Fibroblast of the conjunctiva (primary cell): Measurements from ENCODE around the gene CHST9.
"Not testable (repeated sequence)": the region's sequence is repeated elsewhere in the genome, so short reads cannot be mapped to it uniquely, and the experiment has no call there.

ENCODE experiments used
- DNase-seq: peaks from one replicate; pipeline ENCODE4 v3.0.0-alpha.2; 2010; ENCODE audit warnings: low read depth

The CHST9 gene

DNA sequence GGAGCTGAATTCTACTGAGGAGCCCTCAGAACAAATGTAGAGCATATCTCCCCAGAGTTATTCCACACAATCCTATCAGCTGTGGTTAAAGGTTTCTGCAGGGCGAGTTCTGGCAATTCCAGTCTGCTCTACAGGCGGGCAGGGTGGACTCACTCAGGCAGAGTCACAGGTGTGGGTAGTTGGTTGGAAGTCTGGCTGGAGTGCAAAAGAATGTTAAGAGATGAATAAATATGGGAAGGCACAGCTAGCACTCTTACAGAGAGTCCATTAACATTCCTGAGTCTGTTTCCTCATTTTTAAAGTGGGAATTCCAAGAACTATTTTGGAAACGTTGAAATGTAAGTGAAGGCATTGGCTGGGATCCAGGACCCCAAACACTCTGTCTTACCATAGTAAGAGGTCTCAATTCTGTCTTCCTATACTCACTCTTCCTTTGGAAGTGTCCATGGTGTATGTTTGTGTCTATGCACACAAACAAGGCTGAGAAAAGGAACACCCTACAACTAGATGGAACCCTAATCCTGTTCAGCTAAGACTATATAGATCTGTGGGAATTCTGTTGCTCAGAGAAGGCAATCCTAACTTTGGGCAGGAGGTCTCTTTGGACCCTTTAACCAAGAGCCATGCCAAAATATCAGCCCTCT is 256.3 kb downstream of the CHST9 start:
- no peak for DNase-seq

DNA sequence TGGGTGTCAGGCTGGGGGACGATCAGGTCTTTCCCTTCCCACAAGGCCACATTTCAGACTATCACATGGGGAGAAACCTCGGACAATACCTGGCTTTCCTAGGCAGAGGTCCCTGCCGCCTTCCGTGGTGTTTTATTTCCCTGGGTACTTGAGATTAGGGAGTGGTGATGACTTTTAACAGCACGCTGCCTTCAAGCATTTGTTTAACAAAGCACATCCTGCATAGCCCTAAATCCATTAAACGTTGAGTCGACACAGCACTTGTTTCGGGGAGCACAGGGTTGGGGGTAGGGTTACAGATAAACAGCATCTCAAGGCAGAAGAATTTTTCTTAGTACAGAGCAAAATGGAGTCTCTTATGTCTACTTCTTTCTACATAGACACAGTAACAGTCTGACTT is 257.3 kb downstream of the CHST9 start:
- DNase-seq, result not testable (repeated sequence)

DNA sequence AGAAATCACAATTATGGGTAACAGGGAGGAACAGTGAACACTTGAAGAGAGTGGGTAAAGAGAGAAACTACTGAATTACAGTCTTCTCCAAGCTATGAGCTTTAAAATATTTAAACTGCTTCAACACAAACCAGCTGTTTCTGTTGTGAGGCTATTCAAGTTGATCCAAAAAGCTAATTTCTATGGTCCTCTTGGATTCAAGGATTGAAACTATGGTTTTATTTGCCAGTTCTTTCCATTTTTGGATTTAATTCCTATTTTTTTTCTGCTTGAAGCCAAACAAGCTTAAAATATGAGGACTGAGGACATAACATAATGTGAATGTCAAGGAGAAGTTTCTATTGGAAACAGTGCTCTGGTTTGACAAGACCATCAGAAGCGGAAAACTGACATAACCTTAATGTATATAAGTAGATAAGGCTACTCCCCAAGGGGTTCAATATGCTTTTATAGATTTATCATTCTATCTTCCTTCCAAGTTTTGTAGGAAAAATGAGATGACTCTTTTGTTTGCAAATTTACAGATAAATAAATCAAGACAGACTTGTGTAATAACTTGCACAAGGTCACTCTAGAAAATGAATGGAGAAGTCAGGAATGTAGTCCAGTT is 258.9 kb downstream of the CHST9 start:
- DNase-seq, result no peak

DNA sequence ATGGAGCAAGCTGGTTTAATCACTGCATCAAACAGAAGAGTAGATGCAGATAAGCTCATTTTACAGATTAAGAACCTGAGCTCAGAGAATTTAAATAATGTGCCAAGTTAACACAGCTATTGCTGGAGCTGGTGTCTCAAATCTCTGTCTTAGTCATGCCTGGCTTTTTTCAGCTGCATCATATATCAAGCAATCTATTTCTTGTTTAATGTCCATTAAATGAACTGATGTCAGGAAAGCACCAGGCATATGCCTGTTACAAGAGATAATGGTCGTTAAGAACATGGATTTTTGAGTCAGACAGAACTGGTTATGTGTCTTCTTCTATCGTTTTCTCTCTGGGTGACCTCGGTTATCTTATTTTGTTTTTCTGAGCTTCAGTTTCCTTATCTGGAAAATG is 259.8 kb downstream of the CHST9 start:
- no peak for DNase-seq

DNA sequence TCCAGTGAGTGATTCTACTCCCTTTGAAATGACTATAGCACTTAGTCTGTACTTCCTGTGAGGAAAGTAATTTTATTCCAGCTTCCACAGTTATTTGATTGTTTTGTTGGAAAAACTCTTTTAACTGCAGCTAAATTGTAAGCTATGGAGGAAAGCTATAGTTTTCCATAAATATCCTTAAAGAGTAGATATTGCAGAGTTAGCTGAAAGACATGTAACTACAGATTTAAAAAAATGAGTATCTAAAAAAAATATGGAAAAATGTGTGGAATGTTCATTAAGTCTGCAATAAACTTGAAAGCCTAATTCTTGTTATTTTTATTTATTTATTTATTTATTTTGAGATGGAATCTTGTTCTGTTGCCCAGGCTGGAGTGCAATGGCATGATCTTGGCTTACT is 262.8 kb downstream of the CHST9 start:
- no peak for DNase-seq

DNA sequence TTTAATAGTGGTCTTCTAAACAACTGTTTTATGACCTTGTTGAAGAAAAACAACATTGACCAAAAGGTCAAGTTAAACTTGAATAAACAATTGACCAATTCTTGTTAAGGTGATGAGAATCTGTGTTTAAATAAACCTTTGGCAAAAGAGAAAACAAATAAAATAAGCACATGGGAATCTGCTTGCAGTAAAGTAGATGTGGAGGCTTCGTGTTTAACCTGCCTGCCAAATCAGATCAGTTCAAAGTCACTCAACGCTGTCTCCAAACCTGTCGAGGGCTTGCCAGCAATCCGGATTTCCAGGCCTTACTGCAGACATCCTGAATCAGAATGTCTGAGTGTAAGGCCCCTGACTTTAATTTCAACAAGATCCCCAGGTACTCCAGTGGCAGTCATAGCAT is 264.5 kb downstream of the CHST9 start:
- no peak for DNase-seq

DNA sequence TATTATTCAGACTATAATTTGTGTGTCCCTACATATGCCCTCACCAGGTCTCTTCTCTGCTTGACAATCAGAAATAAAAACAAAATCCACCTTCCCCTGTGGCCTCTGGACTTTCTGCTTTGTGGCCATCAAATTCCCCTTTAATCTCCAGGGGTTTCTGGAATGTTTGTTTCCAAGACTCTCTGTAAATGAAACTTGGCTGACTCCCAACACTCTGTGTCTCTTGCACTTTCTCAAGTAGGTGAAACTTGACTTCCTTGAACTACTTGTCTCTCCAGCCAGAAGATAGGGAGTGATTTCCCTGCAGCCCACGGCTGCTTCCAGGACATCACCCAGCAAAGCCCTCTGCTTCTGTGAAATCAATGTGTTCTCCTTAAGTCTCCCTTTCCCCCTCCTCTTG is 265.5 kb downstream of the CHST9 start:
- no peak for DNase-seq

DNA sequence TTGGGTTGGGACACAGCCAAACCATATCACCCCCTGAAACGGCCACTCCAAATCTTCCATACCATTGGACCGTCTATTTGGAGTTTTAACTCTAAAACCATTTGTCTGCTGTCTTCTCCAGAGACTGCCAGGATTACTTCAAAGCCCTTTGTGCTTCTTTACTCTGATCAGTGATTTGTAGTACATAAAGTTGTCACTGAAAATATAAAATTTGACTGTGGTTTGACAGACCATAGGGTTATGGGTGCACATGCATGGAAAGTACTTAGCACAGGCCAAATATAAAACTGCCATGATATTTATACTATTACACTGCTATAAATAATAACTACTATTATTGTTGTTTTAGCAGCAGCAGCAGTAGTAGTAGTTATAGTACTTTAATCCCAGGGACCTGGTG is 265.9 kb downstream of the CHST9 start:
- DNase-seq, result no peak

DNA sequence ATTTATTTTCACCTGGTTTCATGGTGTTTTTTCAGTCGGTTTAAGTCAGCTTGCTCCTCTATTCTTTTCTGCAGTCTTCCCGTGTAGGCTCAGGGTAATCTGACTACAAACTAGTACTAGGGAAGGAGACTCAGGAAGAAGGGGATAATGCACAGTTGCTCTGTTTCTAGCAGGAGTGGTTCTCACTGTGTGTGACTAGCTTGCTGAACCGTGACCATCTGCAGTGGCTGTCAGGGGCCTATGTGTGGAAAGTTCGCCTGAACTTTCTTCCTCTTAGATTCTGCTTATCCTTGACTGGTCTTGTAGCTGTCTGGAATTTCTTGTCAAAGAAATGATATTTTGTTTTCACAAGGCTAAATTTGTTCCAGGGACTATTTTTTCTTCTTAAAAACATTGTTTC is 273.3 kb downstream of the CHST9 start:
- DNase-seq, result no peak

DNA sequence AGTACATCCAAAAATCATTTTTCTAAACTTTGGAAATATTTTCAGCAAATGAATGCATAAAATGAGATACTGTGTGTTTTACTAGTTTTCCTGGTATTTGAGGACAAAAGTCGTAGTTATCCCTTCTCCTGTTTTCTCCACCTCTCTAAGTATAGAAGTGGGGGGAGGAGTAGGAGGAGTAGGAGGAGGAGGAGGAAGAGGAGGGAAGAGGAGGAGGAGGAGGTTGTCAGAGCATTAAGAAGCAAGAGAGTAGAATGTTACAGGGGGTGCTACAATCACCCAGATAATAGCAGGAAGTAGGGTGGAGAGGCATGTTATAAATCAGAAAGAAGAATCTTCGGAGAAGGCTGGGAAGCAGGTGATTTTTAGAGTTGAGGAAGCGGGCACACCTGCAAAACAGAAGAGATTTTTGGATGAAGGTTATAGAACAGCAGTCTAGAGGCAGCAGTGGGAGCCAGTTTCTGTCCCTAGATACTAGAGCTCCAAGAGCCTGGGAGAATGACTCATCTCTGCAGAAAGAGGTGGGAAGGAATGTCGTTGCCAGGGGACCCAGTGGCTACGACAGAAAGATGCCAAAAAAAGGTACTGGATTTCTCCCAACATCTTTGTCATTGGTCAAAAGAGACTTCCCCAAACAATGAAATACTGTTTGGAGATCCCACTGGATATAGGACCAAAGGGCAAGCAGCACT is 275.4 kb downstream of the CHST9 start:
- DNase-seq, result no peak

DNA sequence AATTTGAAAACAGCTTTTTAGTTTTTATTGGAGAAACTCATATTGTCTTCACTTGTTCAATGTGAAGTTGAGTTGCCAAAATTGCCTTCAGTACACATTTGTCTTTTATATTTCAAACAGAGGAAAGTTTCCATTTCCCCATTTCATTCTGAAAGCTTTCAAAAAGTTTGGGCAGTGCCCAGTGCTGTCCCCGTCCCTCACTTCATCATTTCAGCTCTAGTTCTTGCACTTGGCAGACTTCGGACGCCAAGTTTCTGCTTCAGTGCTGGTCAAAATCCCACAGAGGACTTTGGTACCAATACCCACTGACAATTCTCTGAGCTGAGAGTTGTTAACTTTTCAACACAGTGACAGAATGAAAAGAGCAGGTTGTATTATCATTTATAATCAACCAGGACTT is 276.2 kb downstream of the CHST9 start:
- no peak for DNase-seq

DNA sequence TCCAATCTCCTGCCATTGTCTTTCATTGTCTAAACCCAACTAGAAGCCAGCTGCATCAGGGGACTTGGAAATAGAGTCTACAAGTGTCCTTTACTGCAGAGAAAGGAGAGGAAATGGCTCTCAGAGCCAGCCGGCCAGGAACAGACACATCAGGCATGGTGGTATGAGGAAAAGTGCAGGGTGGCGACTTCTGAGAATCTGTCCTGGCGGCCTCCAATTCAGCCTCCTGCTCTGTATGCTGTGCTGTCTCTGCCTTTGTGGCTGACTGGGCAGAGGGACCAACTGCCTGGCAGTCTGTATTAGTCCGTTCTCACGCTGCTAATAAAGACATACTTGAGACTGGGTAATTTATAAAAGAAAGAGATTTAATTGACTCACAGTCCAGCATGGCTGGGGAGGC is 282.8 kb downstream of the CHST9 start:
- DNase-seq, result no peak

DNA sequence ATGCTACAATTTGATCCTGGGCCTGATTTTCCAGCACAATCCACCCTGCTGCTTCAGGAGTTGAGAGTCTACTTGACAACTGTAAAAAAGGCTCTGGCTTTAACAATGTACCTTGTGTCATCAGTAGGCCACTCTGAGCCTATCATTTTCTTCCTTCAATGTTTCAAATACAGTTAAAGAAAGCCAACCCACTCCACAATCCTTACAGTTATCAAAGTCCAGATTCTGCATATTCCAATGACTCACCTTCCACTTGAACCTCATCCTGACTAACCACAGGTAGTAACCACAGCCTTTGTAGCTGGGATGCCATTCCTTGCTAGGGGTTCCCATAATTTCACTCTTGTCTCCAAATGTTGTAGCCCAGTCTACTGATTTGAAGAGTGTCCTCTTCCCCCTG is 284.1 kb downstream of the CHST9 start:
- DNase-seq, result no peak

DNA sequence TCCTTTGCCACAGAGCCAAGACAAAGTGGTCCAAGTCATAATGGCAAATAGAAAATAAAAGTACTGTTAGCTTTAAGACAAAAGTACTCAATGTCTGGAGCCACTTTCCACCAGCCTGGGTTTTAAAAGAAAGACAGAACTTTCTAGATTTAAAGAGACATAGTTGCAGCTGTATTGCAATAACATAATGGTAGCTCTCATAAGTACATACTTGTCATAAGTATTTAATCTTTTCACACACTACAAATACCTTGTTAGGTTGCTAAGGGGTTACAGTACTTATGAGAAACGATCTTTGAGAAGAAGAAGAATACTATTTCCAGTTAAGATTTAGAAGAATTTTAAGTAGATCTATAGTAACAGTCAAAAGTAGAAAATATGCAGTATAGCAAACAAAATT is 290.7 kb downstream of the CHST9 start:
- no peak for DNase-seq

DNA sequence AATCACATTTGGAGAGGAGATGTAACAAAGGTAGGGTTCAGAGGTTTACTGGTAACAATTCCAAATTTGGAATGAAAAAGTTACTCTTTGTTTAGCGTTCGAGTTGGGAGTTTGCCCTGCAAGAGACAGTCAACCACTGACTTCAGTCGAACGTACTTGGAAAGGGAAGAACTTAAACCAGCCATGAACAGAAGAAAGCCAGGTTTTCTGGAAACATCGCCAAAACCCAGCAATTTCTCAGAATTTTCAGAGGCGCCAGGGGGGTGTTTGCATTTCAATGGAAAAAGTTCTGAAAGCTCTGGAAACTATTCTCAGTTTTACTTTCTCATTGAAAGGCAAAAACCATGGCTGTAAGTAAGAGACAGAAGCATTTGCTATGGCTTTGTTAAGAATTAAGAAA is 291.1 kb downstream of the CHST9 start:
- no peak for DNase-seq

DNA sequence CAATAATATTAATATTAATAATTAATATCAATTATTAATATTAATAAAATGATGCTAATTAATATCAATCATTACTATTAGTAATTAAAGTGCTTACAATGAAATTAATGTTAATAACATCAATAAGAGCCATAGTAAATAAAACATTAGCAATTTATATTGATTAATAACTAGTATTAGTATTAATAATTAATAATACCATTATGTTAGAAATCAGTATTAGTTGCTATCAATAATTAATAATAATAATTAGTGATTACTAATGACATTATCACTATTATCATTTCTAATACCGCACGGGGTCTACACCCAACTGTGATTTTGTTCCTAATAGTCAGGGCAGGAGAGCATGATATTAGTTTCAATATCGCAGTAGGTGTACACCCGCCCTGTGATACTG is 296.8 kb downstream of the CHST9 start:
- DNase-seq, result no peak

DNA sequence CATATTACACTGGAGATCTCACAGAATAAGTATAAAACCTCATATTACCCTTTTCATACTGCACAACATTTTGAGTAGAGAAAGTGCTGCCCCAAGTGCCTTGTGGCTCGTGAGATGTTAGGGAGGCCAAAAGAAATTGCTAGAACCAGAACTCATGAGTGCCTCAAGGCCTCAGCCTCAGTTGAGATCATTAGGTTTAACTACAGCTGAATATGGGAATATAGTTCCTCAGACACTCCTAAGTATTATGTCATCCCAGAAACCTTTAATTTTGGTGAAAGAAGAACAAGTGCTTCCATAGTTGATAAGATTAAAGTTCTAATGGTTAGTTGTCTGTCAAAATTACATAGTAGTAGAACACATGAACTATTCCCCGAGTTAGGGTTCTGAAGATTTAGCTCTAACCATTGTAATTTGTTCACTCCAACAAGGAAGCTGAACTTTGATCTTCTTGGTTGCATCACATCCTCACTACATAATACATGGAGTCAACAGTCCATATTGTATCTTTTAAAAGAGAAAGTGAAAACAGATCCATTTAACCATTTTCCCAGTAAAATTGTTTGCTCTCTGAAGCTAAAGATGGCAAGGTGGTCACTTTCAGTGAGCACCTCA is 310.0 kb downstream of the CHST9 start:
- no peak for DNase-seq

DNA sequence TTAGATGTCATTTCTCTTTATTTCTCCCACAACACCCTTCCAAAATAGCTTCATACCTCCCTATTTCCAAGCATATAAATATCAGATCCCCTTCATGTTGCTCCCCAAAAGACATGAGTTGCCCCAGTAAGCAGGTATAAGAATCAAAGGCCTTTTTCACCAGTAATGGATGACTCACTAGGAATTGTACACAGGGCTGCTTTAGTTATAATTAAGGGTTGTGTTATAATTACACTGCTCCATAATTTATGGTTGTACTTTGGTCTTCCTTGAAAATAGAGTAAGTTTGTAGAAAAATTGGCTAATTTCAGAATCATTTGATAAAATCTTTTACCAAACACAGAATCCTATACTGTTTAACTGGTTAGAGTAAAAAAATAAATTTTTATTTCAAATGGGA is 310.8 kb downstream of the CHST9 start:
- DNase-seq, result no peak

DNA sequence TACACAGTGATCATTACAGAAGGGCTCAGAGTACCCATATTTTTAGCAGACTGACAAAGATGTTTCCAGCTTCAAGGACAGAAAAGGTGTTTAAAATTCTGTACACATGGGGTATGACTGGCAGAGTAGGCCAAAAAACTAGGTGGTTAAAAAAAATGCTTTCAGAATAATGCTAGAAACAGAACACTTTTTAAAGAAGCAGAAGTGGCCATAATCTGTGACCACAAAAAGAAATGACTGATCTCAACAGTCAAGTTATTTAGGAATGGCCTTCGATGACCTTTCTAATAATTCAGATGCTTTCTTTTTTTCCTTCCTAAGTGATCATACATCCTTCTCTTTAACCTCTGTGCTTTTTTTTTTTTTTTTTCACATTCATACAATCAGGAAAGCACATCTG is 315.5 kb downstream of the CHST9 start:
- DNase-seq, result no peak

DNA sequence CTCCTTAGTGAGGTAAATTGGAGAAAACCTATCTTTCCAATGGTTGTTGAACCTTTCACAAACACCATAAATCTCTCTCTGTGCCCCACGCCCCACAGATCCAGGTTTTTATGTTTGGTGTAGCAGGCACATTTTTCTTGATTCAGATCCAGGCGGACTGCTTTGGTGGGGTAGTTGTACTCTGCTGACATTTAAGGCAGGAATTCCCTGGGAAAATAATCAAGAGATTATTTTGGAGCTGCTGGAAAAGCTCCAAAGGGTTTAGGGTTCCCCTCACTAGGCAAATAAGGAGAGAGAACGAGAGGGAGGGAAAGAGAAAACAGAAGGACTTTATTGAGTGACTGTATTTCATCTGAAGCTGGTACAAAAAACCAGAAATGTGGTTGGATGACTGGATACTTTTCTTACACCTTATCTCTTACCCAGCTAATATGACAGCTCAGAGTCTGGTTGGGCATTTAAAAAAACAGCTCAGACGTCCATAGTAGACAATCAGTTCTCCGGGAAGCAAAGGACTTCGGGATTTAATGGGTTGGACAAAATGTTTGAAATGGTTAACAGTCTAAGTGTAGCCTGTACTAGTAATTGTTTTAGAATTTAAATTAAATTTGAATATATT is 316.0 kb downstream of the CHST9 start:
- DNase-seq, result no peak

DNA sequence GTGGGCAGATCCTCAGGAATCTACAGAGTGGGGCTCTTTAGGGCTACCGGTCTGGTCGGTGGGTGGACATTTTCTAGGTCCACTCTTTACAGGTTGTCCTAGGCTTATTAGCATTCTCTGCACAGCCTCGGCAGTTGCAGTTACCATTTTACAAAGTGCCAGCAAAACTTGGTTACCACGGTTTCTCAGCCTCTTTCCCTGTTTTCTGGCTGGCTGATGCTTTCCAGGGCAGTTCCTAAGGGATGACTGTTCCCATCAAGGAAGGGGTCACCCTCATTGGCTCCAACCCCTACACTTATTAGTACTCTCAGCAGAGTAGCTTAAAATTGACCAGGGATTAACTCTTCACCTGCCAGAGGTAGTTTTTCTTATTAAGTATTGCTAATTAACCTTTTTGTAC is 317.6 kb downstream of the CHST9 start:
- no peak for DNase-seq

DNA sequence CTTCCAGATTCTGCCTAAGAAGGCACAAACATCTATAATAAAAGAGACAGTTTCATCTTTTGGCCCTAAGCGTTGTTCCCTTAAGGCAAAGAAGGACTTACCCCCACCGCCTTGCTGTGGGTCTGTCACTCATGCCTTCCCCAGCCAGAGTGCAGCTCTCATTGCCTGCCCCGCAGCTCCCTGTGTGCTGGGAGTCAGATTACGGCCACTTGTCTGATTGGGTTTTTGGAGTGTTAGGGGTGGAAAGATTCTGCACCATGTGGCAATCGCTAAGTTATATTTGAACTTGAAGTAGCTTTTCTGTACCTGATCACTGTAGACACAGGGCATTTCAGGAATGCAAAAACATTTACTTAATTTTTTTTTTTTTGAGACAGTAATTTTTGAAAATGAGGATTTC is 319.6 kb downstream of the CHST9 start, which contains the start of gene AQP4:
Gene AQP4 (minus strand): TSS at position 151 of the 400 bp plus-strand sequence. CDS start 18 bp downstream, at position 133.
- no peak for DNase-seq

DNA sequence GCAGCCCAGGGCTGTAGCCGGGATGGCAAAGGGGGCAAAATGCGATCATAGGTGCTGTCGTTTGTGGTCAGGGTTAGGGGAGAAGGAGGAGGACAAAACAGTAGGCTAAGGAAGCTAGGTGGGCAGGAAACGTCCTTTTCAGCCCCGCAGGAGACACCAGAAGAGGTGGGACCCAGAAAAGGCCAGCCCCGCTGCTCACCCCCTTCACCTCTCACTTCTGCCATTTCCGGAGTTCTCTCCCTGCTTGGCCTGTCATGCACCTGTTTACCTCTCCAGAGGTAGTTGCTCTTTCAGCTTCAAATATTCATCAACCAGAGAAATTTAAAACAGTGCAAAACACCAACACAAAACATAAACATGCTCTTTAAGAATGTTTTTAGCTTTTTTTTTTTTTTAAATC is 320.4 kb downstream of the CHST9 start:
- DNase-seq, result no peak
